ENCODE results near the gene TMEM52. TPM values are rescaled to one million over a fixed set of nuclear protein-coding genes. Genes with fewer than 3 reads are reported as not detected.

The TMEM52 gene
- total and polyA plus RNA-seq, 2 experiments from 2014 or later: 4.2 to 7.1 TPM

GRCh38 chr1:1879942-1880341, 39.1 kb downstream of the TMEM52 start:
- H3K9me3 ChIP-seq (ENCODE audit: low read depth): no peaks in the 10 kb centered on the region
- H3K36me3 ChIP-seq: peaks cover 3% of the 10 kb centered on the region
- H3K4me1 ChIP-seq (ENCODE audit: low read depth): peaks cover 29% of the 10 kb centered on the region
- no peak for TF ChIP-seq CTCF (IDR thresholded peaks at IDR 0.05; ENCODE audit: low read depth, low read length)
- no peak for DNase-seq (ENCODE audit: low read depth in 1 of 2, low spot score in 1 of 2)
- no peak overlapping the region for H3K4me3 ChIP-seq
- no peaks in the 10 kb centered on the region for H3K27me3 ChIP-seq
- no peak overlapping the region for H3K27ac ChIP-seq

GRCh38 chr1:1877865-1878436, 41.1 kb downstream of the TMEM52 start:
- no peaks in the 10 kb centered on the region for H3K27me3 ChIP-seq
- DNase-seq (ENCODE audit: low read depth in 1 of 2, low spot score in 1 of 2): no peak
- peak overlapping the region; percentile 34 for H3K27ac ChIP-seq
- no peak for TF ChIP-seq CTCF (IDR thresholded peaks at IDR 0.05; ENCODE audit: low read depth, low read length)
- H3K4me3 ChIP-seq: no peak overlapping the region
- peaks cover 3% of the 10 kb centered on the region for H3K36me3 ChIP-seq
- H3K9me3 ChIP-seq (ENCODE audit: low read depth): no peaks in the 10 kb centered on the region
- peaks cover 22% of the 10 kb centered on the region for H3K4me1 ChIP-seq (ENCODE audit: low read depth)

GRCh38 chr1:1876335-1876930, 42.6 kb downstream of the TMEM52 start:
- Histone ChIP-seq H3K4me1 (ENCODE audit: low read depth) (peaks cover 18% of the 10 kb centered on the region), H3K27ac (no peak overlapping the region), H3K36me3 (peaks cover 3% of the 10 kb centered on the region), H3K27me3 (no peaks in the 10 kb centered on the region), H3K4me3 (no peak overlapping the region), H3K9me3 (ENCODE audit: low read depth) (no peaks in the 10 kb centered on the region)
- no peak for TF ChIP-seq CTCF (IDR thresholded peaks at IDR 0.05; ENCODE audit: low read depth, low read length)
- DNase-seq (ENCODE audit: low read depth in 1 of 2, low spot score in 1 of 2): no peak

- no peak overlapping the region for H3K4me3 ChIP-seq
- H3K4me1 ChIP-seq (ENCODE audit: low read depth): peaks cover 13% of the 10 kb centered on the region
- no peak overlapping the region for H3K27ac ChIP-seq
- H3K9me3 ChIP-seq (ENCODE audit: low read depth): no peaks in the 10 kb centered on the region
- peaks cover 3% of the 10 kb centered on the region for H3K36me3 ChIP-seq
- DNase-seq (ENCODE audit: low read depth in 1 of 2, low spot score in 1 of 2): no peak
- TF ChIP-seq CTCF (IDR thresholded peaks at IDR 0.05; ENCODE audit: low read depth, low read length): no peak
- H3K27me3 ChIP-seq: no peaks in the 10 kb centered on the region
These were observed 43.1 kb downstream of the TMEM52 start for GRCh38 chr1:1875932-1876331.

- TF ChIP-seq CTCF (IDR thresholded peaks at IDR 0.05; ENCODE audit: low read depth, low read length): no peak
- H3K36me3 ChIP-seq: peaks cover 3% of the 10 kb centered on the region
These were observed 44.2 kb downstream of the TMEM52 start for GRCh38 chr1:1874901-1875300.

More at GRCh38 chr1:1874901-1875300, 44.2 kb downstream of the TMEM52 start:
- Histone ChIP-seq H3K27ac (no peak overlapping the region), H3K9me3 (ENCODE audit: low read depth) (no peaks in the 10 kb centered on the region), H3K4me3 (no peak overlapping the region), H3K27me3 (no peaks in the 10 kb centered on the region), H3K4me1 (ENCODE audit: low read depth) (peaks cover 10% of the 10 kb centered on the region)
- DNase-seq (ENCODE audit: low read depth in 1 of 2, low spot score in 1 of 2): no peak

Data from cardiac muscle cell (in vitro differentiated cells and primary cell).